ENCODE data around the gene POLD1. TPM values are rescaled to one million over a fixed set of nuclear protein-coding genes. Genes with fewer than 3 reads are reported as not detected.
"Not testable (repeated sequence)": the region's sequence is repeated elsewhere in the genome, so short reads cannot be mapped to it uniquely, and the experiment has no call there.

Gene POLD1
- total RNA-seq, 1 experiment from 2014 or later = 173 TPM

DNA sequence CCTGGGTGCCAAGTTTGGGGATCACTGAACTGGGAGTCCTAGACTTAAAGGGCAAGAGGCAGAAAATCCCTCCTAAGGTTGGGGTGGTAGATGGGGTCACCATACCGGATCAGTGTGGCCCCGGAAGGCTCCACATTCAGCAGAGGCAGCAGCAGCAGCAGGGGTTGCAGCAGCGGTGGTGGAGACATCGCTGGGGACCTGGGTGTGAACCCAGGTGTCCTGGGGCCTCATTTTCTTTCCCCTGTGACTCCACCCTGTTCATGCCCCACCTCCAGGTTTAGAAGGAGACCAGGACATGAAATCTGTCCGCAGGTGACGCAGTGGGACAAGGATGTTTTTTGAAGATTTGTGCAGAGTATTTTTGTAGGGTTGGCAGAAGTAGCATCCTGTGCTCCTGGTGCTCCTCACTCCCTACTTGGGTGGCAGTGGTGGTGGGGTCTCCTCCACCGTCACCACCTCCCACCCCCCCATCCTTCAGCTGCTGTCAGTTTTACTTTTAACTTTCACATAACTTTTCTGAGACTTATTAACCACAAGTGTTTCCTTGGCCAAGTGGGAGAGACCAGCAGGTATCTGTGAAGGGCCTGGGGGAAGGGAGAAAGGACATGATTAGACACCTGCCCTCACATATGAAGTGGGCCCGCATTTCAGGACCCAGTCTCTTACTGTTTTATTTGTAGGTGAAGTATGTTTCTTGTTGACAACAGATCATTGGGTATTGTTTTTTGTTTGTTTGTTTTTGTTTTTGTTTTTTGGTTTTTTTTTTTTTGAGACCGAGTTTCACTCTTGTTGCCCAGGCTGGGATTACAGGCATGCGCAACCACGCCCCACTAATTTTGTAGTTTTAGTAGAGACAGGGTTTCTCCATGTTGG is 18.5 kb upstream of the POLD1 start, which contains the start of gene NAPSA:
TSS of gene NAPSA (minus strand) at position 206 of the 873 bp plus-strand sequence. CDS start at position 188, 18 bp downstream.
- DNase-seq (ENCODE audit: low read depth) = no peak

- DNase-seq (ENCODE audit: low read depth) = peak; percentile 76
These were observed 15.2 kb upstream of the POLD1 start for GRCh38 chr19:50368649-50369570.

DNA sequence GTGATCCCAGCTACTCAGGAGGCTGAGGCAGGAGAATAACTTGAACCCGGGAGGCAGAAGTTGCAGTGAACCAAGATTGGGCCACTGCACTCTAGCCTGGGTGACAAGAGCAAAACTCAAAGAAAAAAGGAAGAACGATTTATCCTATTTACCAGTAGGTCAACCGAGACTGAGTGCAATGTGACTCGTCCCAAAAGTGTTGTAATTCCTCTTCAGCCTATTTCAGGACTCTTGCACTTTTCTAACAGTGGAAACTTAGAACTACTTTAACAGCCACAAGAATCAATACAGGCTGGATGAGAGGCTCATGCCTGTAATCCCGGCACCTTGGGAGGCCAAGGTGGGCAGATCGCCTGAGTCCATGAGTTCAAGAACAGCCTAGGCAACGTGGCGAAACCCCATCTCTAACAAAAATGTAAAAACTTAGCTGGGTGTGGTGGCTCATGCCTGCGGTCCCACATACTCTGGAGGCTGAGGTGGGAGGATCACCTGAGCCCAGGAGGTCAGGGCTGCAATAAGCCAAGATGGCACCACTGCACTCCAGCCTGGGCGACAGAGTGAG is 12.2 kb upstream of the POLD1 start:
- DNase-seq (ENCODE audit: low read depth) = no peak

- peak; percentile 92 for DNase-seq (ENCODE audit: low read depth)
These were observed 7.7 kb upstream of the POLD1 start, which contains the start of gene NR1H2 for GRCh38 chr19:50376166-50377050. Gene NR1H2 (plus strand): TSS chr19:50376457. CDS start chr19:50377606, 1,149 bp downstream.

GRCh38 chr19:50377051-50377461 is 7.1 kb upstream of the POLD1 start:
- no peak for DNase-seq (ENCODE audit: low read depth)

DNA sequence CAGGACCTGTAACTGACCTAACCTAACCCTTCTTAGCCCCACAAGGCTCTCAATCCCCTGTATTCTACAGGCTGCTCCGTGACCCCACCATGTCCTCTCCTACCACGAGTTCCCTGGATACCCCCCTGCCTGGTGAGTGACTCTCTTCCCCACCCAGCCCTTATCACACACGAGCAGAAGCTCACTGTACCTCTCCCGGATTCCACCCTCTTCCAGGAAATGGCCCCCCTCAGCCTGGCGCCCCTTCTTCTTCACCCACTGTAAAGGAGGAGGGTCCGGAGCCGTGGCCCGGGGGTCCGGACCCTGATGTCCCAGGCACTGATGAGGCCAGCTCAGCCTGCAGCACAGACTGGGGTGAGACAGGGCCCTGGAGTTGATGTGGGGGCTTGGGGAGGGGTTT is 6.6 kb upstream of the POLD1 start:
- DNase-seq (ENCODE audit: low read depth) = no peak

GRCh38 chr19:50378169-50378862 is 5.8 kb upstream of the POLD1 start:
- no peak for DNase-seq (ENCODE audit: low read depth)

- DNase-seq (ENCODE audit: low read depth) = no peak
These were observed 5.3 kb upstream of the POLD1 start for GRCh38 chr19:50378863-50379236.

DNA sequence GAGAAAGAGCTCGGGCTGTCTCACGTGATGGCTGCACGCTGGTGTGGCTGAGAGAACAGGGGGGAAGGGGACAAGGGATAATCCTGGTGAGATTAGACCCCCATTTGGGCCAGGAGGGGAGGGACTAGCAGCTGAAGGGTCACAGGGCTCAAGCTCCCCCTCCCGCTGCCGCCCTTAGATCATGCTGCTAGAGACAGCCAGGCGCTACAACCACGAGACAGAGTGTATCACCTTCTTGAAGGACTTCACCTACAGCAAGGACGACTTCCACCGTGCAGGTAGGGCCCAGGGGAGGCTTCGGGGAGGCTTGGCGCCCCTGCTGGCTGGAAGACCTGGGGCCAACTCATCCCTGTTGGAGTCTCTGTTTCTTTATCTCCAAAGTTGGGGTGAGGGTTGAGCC is 4.5 kb upstream of the POLD1 start:
- DNase-seq (ENCODE audit: low read depth) = no peak

- no peak for DNase-seq (ENCODE audit: low read depth)
These were observed 4.0 kb upstream of the POLD1 start for GRCh38 chr19:50380137-50380536.

- no peak for DNase-seq (ENCODE audit: low read depth)
These were observed 3.4 kb upstream of the POLD1 start for GRCh38 chr19:50380751-50381151.

DNA sequence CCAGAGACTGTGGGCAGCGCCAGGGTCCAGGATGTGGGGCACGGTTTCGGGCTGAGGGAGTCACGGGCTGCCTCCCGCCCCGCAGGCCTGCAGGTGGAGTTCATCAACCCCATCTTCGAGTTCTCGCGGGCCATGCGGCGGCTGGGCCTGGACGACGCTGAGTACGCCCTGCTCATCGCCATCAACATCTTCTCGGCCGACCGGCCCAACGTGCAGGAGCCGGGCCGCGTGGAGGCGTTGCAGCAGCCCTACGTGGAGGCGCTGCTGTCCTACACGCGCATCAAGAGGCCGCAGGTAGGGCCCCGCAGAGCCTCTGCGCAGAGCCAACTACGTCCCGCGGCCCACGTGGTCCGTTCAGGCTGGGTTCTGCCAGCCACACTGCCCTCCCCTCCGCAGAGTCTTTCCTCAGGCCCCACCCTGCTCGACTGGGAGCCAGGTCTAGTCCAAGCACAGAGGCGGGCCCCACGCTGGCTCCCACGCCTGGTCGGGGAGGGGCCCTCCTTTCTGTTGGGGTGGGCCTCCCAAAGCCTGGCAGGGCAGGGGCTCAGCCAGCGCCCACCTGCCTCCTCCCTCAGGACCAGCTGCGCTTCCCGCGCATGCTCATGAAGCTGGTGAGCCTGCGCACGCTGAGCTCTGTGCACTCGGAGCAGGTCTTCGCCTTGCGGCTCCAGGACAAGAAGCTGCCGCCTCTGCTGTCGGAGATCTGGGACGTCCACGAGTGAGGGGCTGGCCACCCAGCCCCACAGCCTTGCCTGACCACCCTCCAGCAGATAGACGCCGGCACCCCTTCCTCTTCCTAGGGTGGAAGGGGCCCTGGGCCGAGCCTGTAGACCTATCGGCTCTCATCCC is 2.0 kb upstream of the POLD1 start:
- no peak for DNase-seq (ENCODE audit: low read depth)

GRCh38 chr19:50383001-50383851 is 921 bp upstream of the POLD1 start:
- no peak for DNase-seq (ENCODE audit: low read depth)

DNA sequence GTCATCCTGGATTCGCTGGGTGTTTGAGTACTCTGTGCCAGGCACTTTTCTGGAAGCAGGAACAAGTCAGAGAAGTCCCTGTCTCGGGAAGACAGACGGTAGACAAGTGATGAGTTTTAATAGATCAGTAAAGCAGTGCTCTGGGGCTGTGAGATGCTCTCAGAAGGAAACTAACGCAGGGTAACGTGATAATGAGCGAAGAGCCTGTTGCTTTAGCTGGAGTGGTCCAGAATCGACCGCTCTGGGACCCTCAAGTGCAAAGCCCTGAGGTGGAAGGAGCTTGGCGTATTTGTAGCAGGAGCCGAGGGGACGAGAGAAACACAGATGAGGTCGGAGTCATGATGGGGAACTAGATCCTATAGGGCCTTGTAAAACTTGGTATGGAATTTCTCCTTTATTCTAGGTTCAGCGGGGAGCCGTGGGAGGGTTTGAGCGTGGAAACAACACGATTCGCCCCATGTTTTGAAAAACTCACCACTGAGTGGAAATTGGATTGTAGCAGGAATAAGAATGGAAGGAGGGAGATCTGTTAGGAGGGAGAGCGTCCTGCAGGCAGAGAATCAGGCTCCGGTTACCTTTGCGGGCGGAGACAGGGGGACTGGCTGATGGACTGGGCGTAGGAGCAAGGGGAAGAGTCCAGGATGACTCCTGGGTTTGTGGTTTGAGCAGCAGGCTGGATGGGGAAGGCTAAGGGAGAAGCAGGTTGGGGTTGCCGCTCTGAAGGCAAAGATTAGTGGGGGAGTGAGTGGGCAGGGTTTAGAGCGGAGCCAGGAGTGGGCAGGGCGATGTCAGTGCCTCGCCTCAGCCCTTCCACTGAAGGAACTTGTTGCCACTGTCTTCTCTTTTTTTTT is 763 bp downstream of the POLD1 start:
- DNase-seq (ENCODE audit: low read depth) = peak; percentile 39

GRCh38 chr19:50387176-50387867 is 3.2 kb downstream of the POLD1 start:
- no peak for DNase-seq (ENCODE audit: low read depth)

DNA sequence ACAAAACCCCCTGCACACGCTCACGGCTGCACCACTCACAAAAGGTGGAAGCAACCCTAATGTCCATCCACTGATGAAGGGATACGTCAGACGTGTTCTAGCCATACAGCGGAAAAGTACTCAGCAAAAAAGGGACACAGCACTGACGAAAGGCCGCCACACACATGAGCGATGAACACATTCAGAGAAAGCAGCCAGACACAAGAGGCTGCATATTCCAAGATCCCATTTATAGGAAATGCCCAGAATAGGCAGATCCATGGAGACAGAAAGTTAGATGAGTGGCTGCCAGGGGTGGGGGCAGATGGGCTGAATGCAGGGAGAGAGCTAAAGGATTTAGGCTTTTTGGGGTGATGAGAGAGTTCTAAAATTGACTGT is 3.7 kb downstream of the POLD1 start:
- DNase-seq (ENCODE audit: low read depth) = no peak

GRCh38 chr19:50390295-50390694 is 6.1 kb downstream of the POLD1 start:
- not testable (repeated sequence) for DNase-seq (ENCODE audit: low read depth)

Data from HT1080 (cell line).